ENCODE measurements around the gene NOS1.

Gene NOS1

GRCh38 chr12:117395766-117396165, 34.3 kb upstream of the NOS1 start:
- H3K9ac ChIP-seq = no peak overlapping the region
- no peaks in the 10 kb centered on the region for H3K9me3 ChIP-seq (ENCODE audit: control insufficient read depth, low read length)
- TF ChIP-seq, protein P1, sequence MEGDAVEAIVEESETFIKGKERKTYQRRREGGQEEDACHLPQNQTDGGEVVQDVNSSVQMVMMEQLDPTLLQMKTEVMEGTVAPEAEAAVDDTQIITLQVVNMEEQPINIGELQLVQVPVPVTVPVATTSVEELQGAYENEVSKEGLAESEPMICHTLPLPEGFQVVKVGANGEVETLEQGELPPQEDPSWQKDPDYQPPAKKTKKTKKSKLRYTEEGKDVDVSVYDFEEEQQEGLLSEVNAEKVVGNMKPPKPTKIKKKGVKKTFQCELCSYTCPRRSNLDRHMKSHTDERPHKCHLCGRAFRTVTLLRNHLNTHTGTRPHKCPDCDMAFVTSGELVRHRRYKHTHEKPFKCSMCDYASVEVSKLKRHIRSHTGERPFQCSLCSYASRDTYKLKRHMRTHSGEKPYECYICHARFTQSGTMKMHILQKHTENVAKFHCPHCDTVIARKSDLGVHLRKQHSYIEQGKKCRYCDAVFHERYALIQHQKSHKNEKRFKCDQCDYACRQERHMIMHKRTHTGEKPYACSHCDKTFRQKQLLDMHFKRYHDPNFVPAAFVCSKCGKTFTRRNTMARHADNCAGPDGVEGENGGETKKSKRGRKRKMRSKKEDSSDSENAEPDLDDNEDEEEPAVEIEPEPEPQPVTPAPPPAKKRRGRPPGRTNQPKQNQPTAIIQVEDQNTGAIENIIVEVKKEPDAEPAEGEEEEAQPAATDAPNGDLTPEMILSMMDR (IDR thresholded peaks at IDR 0.05) = no peak
- no peaks in the 10 kb centered on the region for H3K4me1 ChIP-seq
- no peaks in the 10 kb centered on the region for H3K36me3 ChIP-seq (ENCODE audit: control insufficient read depth, insufficient read depth, low read length)
- H3K27ac ChIP-seq = no peak overlapping the region
- H3K4me2 ChIP-seq (ENCODE audit: low read length) = no peak overlapping the region
- no peak overlapping the region for H2AFZ ChIP-seq
- H3K27me3 ChIP-seq (ENCODE audit: control insufficient read depth, insufficient read depth, low read length) = no peaks in the 10 kb centered on the region
- no peaks in the 10 kb centered on the region for H3K79me2 ChIP-seq
- H3K4me3 ChIP-seq (ENCODE audit: low read depth, low read length) = no peak overlapping the region

GRCh38 chr12:117394491-117394890, 33.1 kb upstream of the NOS1 start:
- no peaks in the 10 kb centered on the region for H3K4me1 ChIP-seq
- no peaks in the 10 kb centered on the region for H3K36me3 ChIP-seq (ENCODE audit: control insufficient read depth, insufficient read depth, low read length)
- H3K79me2 ChIP-seq = no peaks in the 10 kb centered on the region
- H3K4me3 ChIP-seq (ENCODE audit: low read depth, low read length) = no peak overlapping the region
- H2AFZ ChIP-seq = no peak overlapping the region
- no peaks in the 10 kb centered on the region for H3K27me3 ChIP-seq (ENCODE audit: control insufficient read depth, insufficient read depth, low read length)
- H3K9me3 ChIP-seq (ENCODE audit: control insufficient read depth, low read length) = no peaks in the 10 kb centered on the region
- H3K9ac ChIP-seq = no peak overlapping the region
- TF ChIP-seq, protein P1 (IDR thresholded peaks at IDR 0.05) = no peak
- H3K27ac ChIP-seq = no peak overlapping the region
- no peak overlapping the region for H3K4me2 ChIP-seq (ENCODE audit: low read length)

DNA sequence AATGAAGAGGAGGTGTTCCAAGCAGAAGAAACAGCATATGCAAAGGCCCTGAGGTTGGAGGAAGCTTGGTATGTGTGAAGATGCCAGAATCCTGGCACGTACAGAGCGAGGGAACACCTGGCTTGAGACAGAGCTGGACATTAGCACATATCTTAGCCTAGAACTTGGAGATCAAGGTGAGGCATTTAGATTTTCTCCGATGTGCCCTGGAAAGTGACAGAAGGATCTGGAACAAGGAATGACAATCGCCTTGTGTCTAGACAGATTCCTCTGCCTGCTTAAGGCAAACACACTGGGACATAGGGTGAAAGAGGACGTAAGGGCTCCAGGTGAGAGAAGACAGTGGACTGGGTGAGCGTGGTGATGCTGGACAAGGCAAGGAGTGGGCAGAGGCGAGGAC, 32.2 kb upstream of the NOS1 start:
- Histone ChIP-seq H3K79me2 (no peaks in the 10 kb centered on the region), H3K27me3 (ENCODE audit: control insufficient read depth, insufficient read depth, low read length) (no peaks in the 10 kb centered on the region), H3K27ac (no peak overlapping the region), H3K9me3 (ENCODE audit: control insufficient read depth, low read length) (no peaks in the 10 kb centered on the region), H3K4me3 (ENCODE audit: low read depth, low read length) (no peak overlapping the region), H3K4me1 (no peaks in the 10 kb centered on the region), H3K4me2 (ENCODE audit: low read length) (no peak overlapping the region), H2AFZ (no peak overlapping the region), H3K36me3 (ENCODE audit: control insufficient read depth, insufficient read depth, low read length) (no peaks in the 10 kb centered on the region), H3K9ac (no peak overlapping the region)
- TF ChIP-seq, protein P1 (IDR thresholded peaks at IDR 0.05) = no peak

- Histone ChIP-seq H3K4me1 (no peaks in the 10 kb centered on the region), H2AFZ (no peak overlapping the region), H3K79me2 (no peaks in the 10 kb centered on the region), H3K36me3 (ENCODE audit: control insufficient read depth, insufficient read depth, low read length) (no peaks in the 10 kb centered on the region), H3K4me2 (ENCODE audit: low read length) (no peak overlapping the region), H3K9me3 (ENCODE audit: control insufficient read depth, low read length) (no peaks in the 10 kb centered on the region), H3K27ac (no peak overlapping the region), H3K27me3 (ENCODE audit: control insufficient read depth, insufficient read depth, low read length) (no peaks in the 10 kb centered on the region), H3K4me3 (ENCODE audit: low read depth, low read length) (no peak overlapping the region), H3K9ac (no peak overlapping the region)
- TF ChIP-seq, protein P1 (IDR thresholded peaks at IDR 0.05) = no peak
These were observed 29.4 kb upstream of the NOS1 start for GRCh38 chr12:117390866-117391265.

DNA sequence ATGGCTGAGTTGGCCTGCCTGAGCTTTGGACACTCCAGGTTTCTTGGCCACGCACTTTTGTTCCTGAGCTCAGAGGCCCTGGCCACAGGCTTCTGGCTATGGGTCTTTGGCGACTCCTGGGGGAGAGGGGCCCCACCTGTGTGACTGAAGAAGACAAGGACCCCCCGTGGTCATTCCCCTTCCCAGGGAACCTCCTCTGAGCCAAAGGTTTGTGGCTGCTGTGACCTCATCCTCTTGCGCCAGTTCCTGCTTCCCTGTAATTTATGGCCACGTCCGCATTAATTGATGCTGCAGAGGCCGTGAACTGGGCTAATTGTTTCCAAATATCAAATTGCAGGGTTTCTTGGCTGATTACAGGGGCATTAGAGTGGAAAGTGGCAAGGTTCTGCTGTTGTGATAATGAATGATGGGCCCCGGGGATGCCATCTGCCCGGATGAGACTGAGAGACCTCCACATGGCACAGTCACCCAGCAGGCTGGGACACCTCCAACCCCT, 27.6 kb upstream of the NOS1 start:
- Histone ChIP-seq H3K79me2 (no peaks in the 10 kb centered on the region), H3K27ac (no peak overlapping the region), H3K4me1 (no peaks in the 10 kb centered on the region), H3K9ac (no peak overlapping the region), H3K27me3 (ENCODE audit: control insufficient read depth, insufficient read depth, low read length) (no peaks in the 10 kb centered on the region), H3K4me2 (ENCODE audit: low read length) (no peak overlapping the region), H3K9me3 (ENCODE audit: control insufficient read depth, low read length) (no peaks in the 10 kb centered on the region), H2AFZ (no peak overlapping the region), H3K36me3 (ENCODE audit: control insufficient read depth, insufficient read depth, low read length) (no peaks in the 10 kb centered on the region), H3K4me3 (ENCODE audit: low read depth, low read length) (no peak overlapping the region)
- TF ChIP-seq, protein P1 (IDR thresholded peaks at IDR 0.05) = no peak
